Activated naive CD8-positive, alpha-beta T cell treated with anti-CD3 and anti-CD28 coated beads, Interleukin-2, amount 10 ng/mL, durations not matched to agents 7 days and 5 days (primary cell): ENCODE results near the gene SLC26A6. TPM values are rescaled to one million over a fixed set of nuclear protein-coding genes. Genes with fewer than 3 reads are reported as not detected.
A peak's percentile ranks its signal among the peaks of the same experiment; 100 is the strongest.

Experiments used
- ATAC-seq: fragments of 150-1000 bp; cut with Tn5 transposase; one replicate; pipeline ENCODE4 v1.10.0; 2021; ENCODE audit warnings: low read depth, moderate library complexity
- POLR2A ChIA-PET: fragments of 350-600 bp; sonication (Branson Sonifier 250); formaldehyde crosslinking; loops from one replicate; lab custom pipeline; 2021; ENCODE audit warnings: antibody characterized with exemption; lab: Charles Lee
- DNase-seq: peaks from one replicate; pipeline ENCODE4 v3.0.0; 2021
- H3K27ac Mint-ChIP-seq: one replicate; pipeline ENCODE4 v1.8.0; 2022; ENCODE audit warnings: mild to moderate bottlenecking, mixed read lengths
- H3K27me3 Mint-ChIP-seq: one replicate; pipeline ENCODE4 v1.8.0; 2022; ENCODE audit warnings: mild to moderate bottlenecking, moderate library complexity, mixed read lengths
- H3K36me3 Mint-ChIP-seq: one replicate; pipeline ENCODE4 v1.8.0; 2021; ENCODE audit warnings: mild to moderate bottlenecking, mixed read lengths
- H3K4me1 Mint-ChIP-seq: one replicate; pipeline ENCODE4 v1.8.0; 2021; ENCODE audit warnings: mixed read lengths
- H3K4me3 Mint-ChIP-seq: one replicate; pipeline ENCODE4 v1.8.0; 2022; ENCODE audit warnings: mild to moderate bottlenecking, moderate library complexity, mixed read lengths
- H3K9me3 Mint-ChIP-seq: one replicate; pipeline ENCODE4 v1.8.0; 2021; ENCODE audit warnings: mixed read lengths
- total RNA-seq, 2 experiments: library from RNA; stranded (reverse); gene quantifications; one replicate each; pipeline ENCODE4 v1.2.3, GENCODE V29; 2021

The SLC26A6 gene
- total RNA-seq, 2 experiments from 2014 or later = 54.4 to 54.7 TPM

DNA sequence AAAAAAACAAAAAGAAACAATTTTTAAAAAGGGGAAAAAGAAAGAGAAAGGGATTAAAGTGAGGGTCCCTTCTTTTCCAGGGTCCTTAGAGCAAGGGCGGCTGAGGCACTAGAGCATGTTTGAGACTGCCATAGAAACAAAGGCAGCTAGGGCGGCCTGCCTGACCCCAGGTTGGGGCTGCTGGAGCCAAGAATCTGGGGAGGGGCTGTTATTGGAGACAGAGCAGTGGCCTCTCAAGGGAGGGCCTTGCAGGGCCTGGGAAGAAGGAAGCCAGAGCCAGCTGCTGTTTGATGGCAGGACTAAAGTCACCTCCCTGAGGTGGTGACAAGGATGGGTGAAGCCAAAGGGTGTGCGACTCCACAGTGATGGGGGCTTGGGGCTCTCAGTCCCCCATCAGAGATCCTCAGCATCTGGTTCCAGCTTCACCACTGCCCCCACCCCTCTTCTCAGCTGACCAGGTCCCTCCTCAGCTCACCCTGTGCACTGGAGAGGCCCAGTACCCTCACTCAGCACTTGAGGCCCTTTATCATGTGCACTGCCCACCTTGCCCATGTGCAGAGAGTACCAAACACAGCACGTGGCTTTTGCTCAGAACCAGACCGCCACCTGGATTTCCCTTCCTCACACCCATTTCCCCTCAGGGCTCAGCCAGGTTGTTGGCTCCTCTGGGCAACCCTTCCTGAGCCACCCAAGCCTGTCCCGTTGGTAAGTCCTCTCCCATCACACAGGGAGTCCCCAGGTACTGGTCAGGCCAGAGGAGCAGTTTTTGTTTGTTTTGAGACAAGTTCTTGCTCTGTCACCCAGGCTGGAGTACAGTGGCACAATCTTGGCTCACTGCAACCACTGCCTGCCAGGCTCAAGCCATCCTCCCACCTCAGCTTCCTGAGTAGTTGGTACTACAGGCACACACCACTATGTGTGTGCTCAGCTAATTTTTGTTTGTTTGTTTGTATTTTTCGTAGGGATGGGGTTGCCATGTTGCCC lies 15.4 kb downstream of the SLC26A6 start:
- Mint-ChIP-seq H3K4me1 (peaks cover 8% of the 10 kb centered on the region), H3K36me3 (peaks cover 17% of the 10 kb centered on the region), H3K4me3 (no peak overlapping the region), H3K9me3 (peaks cover 12% of the 10 kb centered on the region), H3K27ac (no peak overlapping the region), H3K27me3 (no peaks in the 10 kb centered on the region)
- no peak for ATAC-seq
- POLR2A ChIA-PET = interaction anchor here (1.2 kb wide), 1 partner anchor 16 kb away, joined by 3 read pairs; the partner anchor contains the start of gene SLC26A6
- no peak for DNase-seq

DNA sequence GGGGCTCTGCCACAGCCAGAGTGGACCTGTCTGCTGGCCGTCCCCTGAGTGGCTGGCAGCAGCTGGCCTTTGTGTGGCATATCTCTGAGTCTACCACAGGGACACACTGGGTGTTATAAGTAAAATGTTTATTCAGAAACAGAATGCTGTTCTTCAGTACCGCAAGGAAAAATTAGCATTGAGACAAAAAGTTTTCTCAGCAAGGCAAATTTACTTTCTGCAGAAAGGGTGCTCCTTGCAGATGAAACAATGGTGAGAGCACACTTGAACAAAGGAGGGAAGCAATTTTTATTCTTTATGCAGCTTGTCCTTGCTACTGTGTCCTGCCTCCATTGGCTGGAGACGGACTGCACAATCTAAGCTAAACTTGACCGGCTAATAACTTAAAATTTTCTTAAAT lies 17.7 kb downstream of the SLC26A6 start:
- Mint-ChIP-seq H3K9me3 (peaks cover 12% of the 10 kb centered on the region), H3K36me3 (peaks cover 13% of the 10 kb centered on the region), H3K4me1 (peaks cover 5% of the 10 kb centered on the region), H3K4me3 (no peak overlapping the region), H3K27ac (no peak overlapping the region), H3K27me3 (no peaks in the 10 kb centered on the region)
- DNase-seq (no peak), ATAC-seq (no peak)
- POLR2A ChIA-PET = no interaction called here

DNA sequence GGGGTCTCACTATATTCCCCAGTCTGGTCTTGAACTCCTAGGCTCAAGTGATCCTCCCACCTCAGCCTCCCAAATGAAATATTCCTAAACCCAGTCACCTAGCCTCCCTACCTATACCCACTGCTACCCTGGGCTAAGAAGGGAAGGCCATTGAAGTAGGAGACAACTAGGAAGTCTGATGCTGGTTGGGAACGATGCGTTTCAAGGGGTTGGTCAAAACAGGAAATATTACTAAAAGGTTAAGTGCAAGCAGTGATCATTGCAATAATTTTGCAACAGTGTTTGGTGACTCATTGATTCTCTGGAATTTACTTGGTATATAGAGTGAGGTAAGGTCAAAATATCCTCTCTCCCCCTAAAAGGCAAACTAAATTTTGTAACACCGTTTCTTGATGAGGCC lies 21.2 kb downstream of the SLC26A6 start:
- Mint-ChIP-seq H3K4me1 (peaks cover 5% of the 10 kb centered on the region), H3K27ac (no peak overlapping the region), H3K4me3 (no peak overlapping the region), H3K27me3 (no peaks in the 10 kb centered on the region), H3K9me3 (peaks cover 12% of the 10 kb centered on the region), H3K36me3 (peaks cover 9% of the 10 kb centered on the region)
- no peak for DNase-seq
- POLR2A ChIA-PET = interaction anchor here (0.6 kb wide), 1 partner anchor 27 kb away, joined by 5 read pairs; no protein-coding TSS in a partner anchor
- no peak for ATAC-seq

DNA sequence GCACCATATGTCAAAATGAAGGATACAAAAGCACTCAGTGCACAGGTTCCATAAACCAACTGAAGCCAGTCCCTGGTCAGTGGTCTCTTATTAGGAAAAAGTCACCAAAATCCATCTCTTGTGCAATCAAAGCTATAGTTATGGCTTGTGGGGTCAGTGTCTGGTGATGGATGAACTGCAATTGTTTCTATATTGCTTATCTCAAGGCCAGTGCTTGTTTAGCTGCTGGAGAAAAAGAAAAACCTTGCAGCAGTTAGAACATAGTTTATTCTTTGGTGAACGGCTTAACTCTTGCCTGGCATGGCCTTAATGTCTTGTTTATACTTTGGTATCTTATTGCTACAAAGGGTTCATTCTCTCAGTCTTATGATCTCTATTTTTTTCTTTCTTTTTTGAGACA lies 23.0 kb downstream of the SLC26A6 start:
- Mint-ChIP-seq H3K4me1 (peaks cover 15% of the 10 kb centered on the region), H3K9me3 (peaks cover 4% of the 10 kb centered on the region)

DNA sequence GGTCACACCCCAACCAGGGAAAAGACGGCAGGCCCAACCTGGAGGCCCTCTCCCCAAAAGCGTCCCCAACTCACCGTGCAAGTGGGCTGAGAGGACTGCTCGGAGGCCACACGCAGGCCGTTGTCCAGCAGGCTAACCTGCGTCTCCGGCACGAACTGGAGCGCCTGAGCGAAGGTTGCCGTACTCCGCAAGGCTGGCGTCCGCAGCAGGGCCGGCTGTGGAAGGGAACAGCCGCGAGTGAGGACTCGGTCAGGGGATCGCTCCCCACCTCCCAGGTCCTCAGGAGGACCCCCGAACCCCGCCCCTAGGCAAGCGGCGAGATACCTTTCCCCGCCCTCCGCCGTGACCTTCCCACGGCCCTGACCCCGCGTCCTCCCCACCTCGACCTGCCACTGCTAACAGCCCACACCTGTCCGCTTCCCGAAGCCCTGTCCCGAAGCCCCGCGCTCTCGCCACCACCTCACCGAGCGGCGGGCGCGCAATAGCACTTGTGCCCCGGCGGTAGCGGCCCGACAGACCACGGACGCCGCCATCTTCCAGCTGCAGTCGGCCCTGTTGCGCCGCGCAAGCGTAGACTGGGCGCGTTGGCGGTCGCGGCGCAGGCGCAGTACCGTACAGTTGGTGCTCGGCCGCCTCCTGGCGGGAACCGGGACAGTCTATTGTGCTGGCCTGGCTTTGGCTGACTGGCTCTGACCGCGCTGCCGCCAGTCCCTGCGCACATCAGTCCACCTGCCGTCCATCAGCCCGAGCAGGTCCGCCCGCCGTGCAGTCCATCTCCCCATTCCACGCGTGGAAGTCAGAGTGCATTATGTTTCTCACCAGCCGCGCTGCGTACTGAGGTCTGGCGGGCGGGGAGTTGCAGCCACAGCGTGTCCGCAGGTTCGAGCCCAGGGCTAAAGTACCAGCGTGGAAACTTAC lies 25.9 kb downstream of the SLC26A6 start, which contains the start of gene UQCRC1:
Gene UQCRC1, minus strand, starts transcription at position 559 of the 918 bp plus-strand sequence. Its CDS starts 26 bp downstream, at position 533.
- Mint-ChIP-seq H3K27ac (peak within 1 kb of the TSS; percentile 98), H3K4me3 (peak within 1 kb of the TSS; percentile 100), H3K27me3 (no peaks in the 10 kb centered on the region), H3K9me3 (no peaks in the 10 kb centered on the region), H3K36me3 (peaks cover 16% of the 10 kb centered on the region), H3K4me1 (peaks cover 15% of the 10 kb centered on the region)
- ATAC-seq (peak; percentile 100), DNase-seq (peak; percentile 96)
- POLR2A ChIA-PET = interaction anchor here (0.6 to 1.1 kb wide), 3 partner anchors 51 to 238 kb away, joined by 3 to 4 read pairs (median 3); partner anchors contain the start of gene PRKAR2A

More for the DNA sequence above, 23.0 kb downstream of the SLC26A6 start:
- ATAC-seq (no peak), DNase-seq (no peak)
- POLR2A ChIA-PET = interaction anchor here (0.6 to 1.1 kb wide), 2 partner anchors 12 to 27 kb away, joined by 3 to 5 read pairs; no protein-coding TSS in a partner anchor
- no peaks in the 10 kb centered on the region for H3K27me3 Mint-ChIP-seq
- no peak overlapping the region for H3K4me3 Mint-ChIP-seq
- H3K36me3 Mint-ChIP-seq = peaks cover 12% of the 10 kb centered on the region
- H3K27ac Mint-ChIP-seq = no peak overlapping the region

DNA sequence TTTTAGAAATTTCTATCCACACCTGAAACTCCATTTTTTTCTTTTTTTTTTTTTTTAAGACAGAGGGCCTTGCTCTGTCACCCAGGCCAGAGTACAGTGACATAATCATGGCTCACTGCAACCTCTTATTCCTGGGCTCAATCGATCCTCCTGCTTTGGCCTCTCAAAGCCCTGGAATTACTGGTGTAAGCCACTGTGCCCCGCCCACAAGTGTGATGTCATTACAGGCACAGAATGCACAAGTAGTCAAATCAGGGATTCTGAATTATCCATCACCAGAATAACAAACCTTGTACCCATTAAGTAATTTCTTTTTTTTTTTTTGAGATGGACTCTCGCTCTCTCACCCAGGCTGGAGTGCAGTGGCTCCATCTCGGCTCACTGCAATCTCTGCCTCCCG lies 27.7 kb downstream of the SLC26A6 start:
- ATAC-seq (no peak), DNase-seq (no peak)
- POLR2A ChIA-PET = no interaction called here
- Mint-ChIP-seq H3K4me3 (no peak overlapping the region), H3K36me3 (peaks cover 23% of the 10 kb centered on the region), H3K27ac (no peak overlapping the region), H3K27me3 (no peaks in the 10 kb centered on the region), H3K4me1 (peaks cover 10% of the 10 kb centered on the region), H3K9me3 (no peaks in the 10 kb centered on the region)

DNA sequence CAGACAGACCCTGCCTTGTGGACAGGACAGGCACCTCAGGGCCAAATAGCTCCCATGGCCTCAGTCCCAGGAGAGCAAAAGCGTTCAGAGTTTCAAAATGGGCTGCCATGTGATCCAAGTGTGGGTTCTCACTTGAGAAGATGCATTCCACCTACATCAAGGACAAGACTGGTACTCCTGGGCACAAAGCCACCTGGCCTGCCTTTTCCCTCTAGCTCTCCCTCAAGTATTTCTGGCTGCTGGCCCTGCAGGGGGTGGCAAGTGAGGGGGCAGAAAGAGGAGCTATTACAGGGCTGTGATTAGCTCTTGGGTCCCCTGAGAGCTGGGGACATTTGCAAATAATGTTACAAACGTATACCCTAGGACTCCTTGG lies 33.7 kb downstream of the SLC26A6 start:
- Mint-ChIP-seq H3K36me3 (peaks cover 22% of the 10 kb centered on the region), H3K9me3 (no peaks in the 10 kb centered on the region), H3K4me1 (no peaks in the 10 kb centered on the region), H3K27me3 (no peaks in the 10 kb centered on the region), H3K27ac (no peak overlapping the region), H3K4me3 (no peak overlapping the region)
- POLR2A ChIA-PET = no interaction called here
- ATAC-seq (no peak), DNase-seq (no peak)

DNA sequence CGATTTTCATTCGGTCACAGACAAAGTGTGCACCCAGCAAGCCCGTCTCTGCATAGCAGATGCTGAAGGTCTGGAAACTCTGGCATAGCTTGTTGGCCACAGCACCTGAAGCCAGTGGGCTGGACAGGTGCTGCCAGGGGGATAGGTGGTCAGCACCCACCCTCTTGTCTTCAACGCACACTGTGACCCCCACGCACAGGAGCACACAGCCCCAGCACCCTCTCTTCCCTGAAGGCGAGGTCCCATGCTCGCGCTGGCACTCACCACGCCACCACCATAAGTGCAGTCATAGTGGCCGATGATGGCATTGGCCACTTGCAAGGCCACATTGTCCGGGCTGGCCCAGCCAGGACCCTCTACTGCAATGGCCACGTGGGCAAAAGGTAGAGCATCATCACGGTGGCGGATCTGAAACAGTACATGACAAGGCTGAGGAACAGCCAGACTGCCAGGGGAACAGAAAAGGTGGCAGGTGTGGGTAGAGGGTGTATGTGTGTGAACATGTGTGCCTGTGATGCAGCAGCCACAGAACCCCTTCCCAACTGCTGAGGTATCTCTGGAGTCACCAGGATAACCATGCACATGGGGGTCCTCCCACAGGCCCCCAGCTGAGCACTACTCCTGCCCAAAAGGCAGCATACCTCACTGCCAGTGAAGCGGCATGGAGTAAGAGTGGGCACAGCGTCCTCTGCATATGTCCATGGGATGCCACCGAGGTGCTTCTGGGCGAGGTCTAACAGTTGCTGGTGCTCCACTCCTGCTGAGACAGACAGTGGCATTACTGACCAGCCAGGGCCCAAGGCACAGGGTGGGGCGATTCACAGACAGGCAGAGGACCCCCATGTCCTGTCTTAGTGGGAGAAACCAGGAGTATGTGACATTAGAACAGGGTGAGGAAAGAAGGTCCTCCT lies 34.3 kb downstream of the SLC26A6 start:
- H3K9me3 Mint-ChIP-seq = no peaks in the 10 kb centered on the region
- POLR2A ChIA-PET = no interaction called here
- DNase-seq = no peak

DNA sequence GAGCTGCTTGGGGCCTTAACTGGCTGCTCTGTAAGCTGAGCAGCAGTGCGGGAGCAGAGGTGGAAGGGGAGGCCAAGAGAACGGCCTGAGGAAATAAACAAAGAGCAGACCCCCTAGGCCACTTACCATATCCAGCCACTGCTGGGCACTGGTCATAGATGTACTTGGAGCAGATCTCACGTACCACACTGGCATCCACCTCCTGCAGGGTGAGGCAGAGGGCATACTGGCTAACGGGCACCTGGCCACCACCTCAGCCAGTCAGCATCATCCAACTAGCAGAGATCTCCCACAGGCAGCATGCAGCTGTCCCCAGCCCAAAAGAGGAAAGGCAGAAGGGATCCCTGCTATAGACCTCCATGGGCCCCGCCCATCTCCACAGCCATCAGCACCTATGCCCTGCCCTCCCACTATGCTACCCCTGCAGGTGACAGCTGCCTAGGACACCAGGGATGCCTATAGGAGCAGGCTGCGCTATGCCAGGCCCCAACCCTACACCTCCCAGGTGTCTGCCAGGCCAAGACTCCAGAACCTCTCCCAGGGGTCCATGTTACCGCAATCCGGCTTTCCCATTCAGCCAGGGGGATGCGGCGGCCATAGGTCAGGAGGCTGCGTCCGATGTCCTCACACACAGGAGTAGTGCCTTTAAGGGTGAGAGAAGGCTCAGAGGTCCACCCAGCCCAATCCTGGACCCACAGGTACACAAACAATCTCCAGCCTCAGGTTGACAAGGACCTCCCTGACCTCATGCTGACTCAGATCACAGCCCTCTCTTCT lies 35.6 kb downstream of the SLC26A6 start:
- POLR2A ChIA-PET = no interaction called here
- Mint-ChIP-seq H3K4me1 (no peaks in the 10 kb centered on the region), H3K4me3 (no peak overlapping the region), H3K27me3 (peaks cover 11% of the 10 kb centered on the region), H3K9me3 (no peaks in the 10 kb centered on the region), H3K36me3 (peaks cover 19% of the 10 kb centered on the region), H3K27ac (no peak overlapping the region)
- ATAC-seq = no peak
- no peak for DNase-seq

More for the DNA sequence above, 34.3 kb downstream of the SLC26A6 start:
- no peak for ATAC-seq
- Mint-ChIP-seq H3K4me1 (no peaks in the 10 kb centered on the region), H3K4me3 (no peak overlapping the region), H3K27me3 (peaks cover 3% of the 10 kb centered on the region), H3K27ac (no peak overlapping the region), H3K36me3 (peaks cover 22% of the 10 kb centered on the region)

DNA sequence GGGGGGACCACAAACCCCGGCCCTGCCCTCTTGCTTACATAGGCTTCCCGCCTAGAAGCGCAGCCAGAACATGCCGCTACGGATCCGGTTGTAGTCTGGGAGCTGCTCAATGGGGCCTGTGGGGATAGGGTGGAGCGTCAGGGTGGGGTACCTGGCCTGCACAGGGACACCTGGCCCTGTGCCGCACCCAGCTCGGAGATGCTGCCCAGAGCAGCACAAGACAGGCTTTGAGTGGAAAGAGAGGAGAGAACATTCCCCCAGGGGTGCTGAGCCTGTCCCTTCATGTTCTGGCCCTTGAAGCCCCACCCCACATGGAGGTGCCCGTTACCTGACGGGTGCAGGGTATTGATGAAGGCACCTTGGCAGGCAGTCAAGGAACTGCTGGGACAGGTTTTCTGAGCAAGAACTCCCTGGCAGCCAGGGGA lies 36.2 kb downstream of the SLC26A6 start:
- Mint-ChIP-seq H3K9me3 (no peaks in the 10 kb centered on the region), H3K36me3 (peaks cover 16% of the 10 kb centered on the region), H3K4me3 (no peak overlapping the region), H3K27ac (no peak overlapping the region), H3K27me3 (peaks cover 17% of the 10 kb centered on the region), H3K4me1 (peaks cover 4% of the 10 kb centered on the region)
- ATAC-seq = no peak
- no peak for DNase-seq
- POLR2A ChIA-PET = no interaction called here

DNA sequence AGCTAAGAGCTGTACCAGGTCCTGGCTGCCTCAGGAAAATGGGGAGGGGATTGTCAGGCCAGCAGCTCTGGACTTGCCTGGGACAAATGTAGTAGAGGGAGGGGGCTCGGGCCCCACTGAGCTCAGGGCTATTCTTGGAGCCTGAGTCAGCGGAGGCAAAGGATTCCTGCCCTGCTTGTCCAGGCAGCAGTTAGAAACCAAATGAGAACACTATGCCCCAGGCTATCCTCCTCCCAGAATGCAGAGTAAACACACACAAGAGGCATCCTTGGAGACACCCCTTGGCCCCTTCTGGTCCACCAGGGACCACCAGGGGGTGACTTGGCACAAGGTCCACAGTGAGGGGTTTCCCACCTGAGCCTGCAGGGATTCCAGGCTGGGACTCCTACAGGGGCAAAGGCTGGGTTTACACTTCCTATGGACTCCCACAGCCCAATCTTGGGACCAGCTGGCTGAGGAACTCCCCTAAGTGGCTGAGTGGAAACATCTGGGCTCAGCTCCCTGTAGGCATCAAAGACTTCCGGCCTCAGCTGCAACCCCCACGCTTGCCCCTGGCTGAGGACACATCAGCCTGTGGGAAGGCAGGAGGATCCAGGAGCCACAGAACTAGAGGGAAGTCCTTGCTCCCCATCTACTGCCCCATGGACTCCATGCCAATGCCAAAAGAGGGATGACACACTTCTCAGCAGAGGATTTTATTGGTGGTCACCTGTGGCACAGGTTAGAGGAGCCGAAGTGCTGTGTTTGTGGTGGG lies 36.8 kb downstream of the SLC26A6 start:
- H3K4me3 Mint-ChIP-seq = no peak overlapping the region
- peaks cover 22% of the 10 kb centered on the region for H3K27me3 Mint-ChIP-seq
- H3K27ac Mint-ChIP-seq = no peak overlapping the region
- ATAC-seq = no peak
- peaks cover 13% of the 10 kb centered on the region for H3K36me3 Mint-ChIP-seq
- H3K9me3 Mint-ChIP-seq = no peaks in the 10 kb centered on the region
- H3K4me1 Mint-ChIP-seq = peaks cover 4% of the 10 kb centered on the region
- POLR2A ChIA-PET = no interaction called here
- no peak for DNase-seq
